WTC11 (cell line): Measurements from ENCODE around the gene PIF1.
"Not testable (repeated sequence)": the region's sequence is repeated elsewhere in the genome, so short reads cannot be mapped to it uniquely, and the experiment has no call there.

Experiments used
- GTF2I ChIP-seq: fragments of 250-450 bp; sonication (Bioruptor Pico); conservative IDR thresholded peaks from 2 replicates; pipeline ENCODE4 v1.4.0; 2021; ENCODE audit warnings: mild to moderate bottlenecking
- NFE2L1 ChIP-seq: sonication (generic); formaldehyde crosslinking; IDR thresholded peaks from 2 replicates; pipeline ENCODE4 v1.8.1; 2023; ENCODE audit warnings: missing genetic modification reagents
- NR2C2 ChIP-seq: sonication (generic); formaldehyde crosslinking; IDR thresholded peaks from 2 replicates; pipeline ENCODE4 v1.8.0; 2022; ENCODE audit warnings: mild to moderate bottlenecking, missing genetic modification reagents
- TCF7 ChIP-seq: sonication (generic); formaldehyde crosslinking; IDR thresholded peaks from 2 replicates; pipeline ENCODE4 v1.8.0; 2022; ENCODE audit warnings: mild to moderate bottlenecking, low read depth, missing genetic modification reagents, moderate library complexity
- ZNF138 ChIP-seq: sonication (generic); formaldehyde crosslinking; conservative IDR thresholded peaks from 2 replicates; pipeline ENCODE4 v1.8.1; 2022; ENCODE audit warnings: mild to moderate bottlenecking, moderate library complexity, missing genetic modification reagents
- ZNF317 ChIP-seq: sonication (generic); formaldehyde crosslinking; IDR thresholded peaks from 2 replicates; pipeline ENCODE4 v1.8.1; 2023; ENCODE audit warnings: low read depth, mild to moderate bottlenecking, moderate library complexity, missing genetic modification reagents, borderline replicate concordance
- ZNF423 ChIP-seq: fragments of 250-450 bp; sonication (Bioruptor Pico); IDR thresholded peaks from 2 replicates; pipeline ENCODE4 v2.1.2; 2022; ENCODE audit warnings: mild to moderate bottlenecking, moderate library complexity
- TF ChIP-seq, protein P1 (sequence below): fragments of 200-600 bp; IDR thresholded peaks from 2 replicates; pipeline ENCODE4 v1.8.0; 2022; ENCODE audit warnings: antibody characterized with exemption
- TF ChIP-seq, protein P2 (sequence below): sonication (generic); formaldehyde crosslinking; IDR thresholded peaks from 2 replicates; pipeline ENCODE4 v1.8.1; 2023; ENCODE audit warnings: mild to moderate bottlenecking, missing genetic modification reagents, borderline replicate concordance
- TF ChIP-seq, protein P3 (sequence below): sonication (generic); formaldehyde crosslinking; IDR thresholded peaks from 2 replicates; pipeline ENCODE4 v1.8.1; 2022; ENCODE audit warnings: low read depth, missing genetic modification reagents, borderline replicate concordance
- TF ChIP-seq, protein P4 (sequence below): sonication (generic); formaldehyde crosslinking; IDR thresholded peaks from 2 replicates; pipeline ENCODE4 v1.8.1; 2023; ENCODE audit warnings: mild to moderate bottlenecking, missing genetic modification reagents, moderate library complexity
- TF ChIP-seq, protein P5 (sequence below): sonication (generic); formaldehyde crosslinking; IDR thresholded peaks from 2 replicates; pipeline ENCODE4 v1.8.1; 2023; ENCODE audit warnings: mild to moderate bottlenecking, missing genetic modification reagents, moderate library complexity
- TF ChIP-seq, protein P6 (sequence below): sonication (generic); formaldehyde crosslinking; IDR thresholded peaks from 2 replicates; pipeline ENCODE4 v1.8.0; 2022; ENCODE audit warnings: mild to moderate bottlenecking, missing genetic modification reagents

DNA sequence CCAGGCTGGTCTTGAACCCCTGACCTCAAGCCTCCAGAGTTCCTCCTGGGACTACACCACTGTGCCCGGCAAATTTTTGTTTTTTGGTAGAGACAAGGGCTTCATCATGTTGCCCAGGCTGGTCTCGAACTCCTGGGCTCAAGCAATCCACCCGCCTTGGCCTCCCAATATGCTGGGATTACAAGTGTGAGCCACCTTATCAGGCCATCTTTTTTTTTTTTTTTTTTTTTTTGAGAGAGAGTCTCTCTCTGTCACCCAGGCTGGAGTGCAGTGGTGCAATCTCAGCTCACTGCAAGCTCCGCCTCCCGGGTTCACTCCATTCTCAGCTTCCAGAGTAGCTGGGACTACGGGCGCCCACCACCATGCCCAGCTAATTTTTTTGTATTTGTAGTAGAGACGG, 11.2 kb downstream of the PIF1 start:
- TF ChIP-seq, protein P1, sequence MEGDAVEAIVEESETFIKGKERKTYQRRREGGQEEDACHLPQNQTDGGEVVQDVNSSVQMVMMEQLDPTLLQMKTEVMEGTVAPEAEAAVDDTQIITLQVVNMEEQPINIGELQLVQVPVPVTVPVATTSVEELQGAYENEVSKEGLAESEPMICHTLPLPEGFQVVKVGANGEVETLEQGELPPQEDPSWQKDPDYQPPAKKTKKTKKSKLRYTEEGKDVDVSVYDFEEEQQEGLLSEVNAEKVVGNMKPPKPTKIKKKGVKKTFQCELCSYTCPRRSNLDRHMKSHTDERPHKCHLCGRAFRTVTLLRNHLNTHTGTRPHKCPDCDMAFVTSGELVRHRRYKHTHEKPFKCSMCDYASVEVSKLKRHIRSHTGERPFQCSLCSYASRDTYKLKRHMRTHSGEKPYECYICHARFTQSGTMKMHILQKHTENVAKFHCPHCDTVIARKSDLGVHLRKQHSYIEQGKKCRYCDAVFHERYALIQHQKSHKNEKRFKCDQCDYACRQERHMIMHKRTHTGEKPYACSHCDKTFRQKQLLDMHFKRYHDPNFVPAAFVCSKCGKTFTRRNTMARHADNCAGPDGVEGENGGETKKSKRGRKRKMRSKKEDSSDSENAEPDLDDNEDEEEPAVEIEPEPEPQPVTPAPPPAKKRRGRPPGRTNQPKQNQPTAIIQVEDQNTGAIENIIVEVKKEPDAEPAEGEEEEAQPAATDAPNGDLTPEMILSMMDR: not testable (repeated sequence)
- not testable (repeated sequence) for TF ChIP-seq TCF7; NR2C2 (CRISPR knock-in tag); ZNF138 (CRISPR knock-in tag); ZNF423 (CRISPR knock-in tag); NFE2L1; GTF2I (CRISPR knock-in tag); ZNF317 (CRISPR knock-in tag)
- TF ChIP-seq, protein P2, sequence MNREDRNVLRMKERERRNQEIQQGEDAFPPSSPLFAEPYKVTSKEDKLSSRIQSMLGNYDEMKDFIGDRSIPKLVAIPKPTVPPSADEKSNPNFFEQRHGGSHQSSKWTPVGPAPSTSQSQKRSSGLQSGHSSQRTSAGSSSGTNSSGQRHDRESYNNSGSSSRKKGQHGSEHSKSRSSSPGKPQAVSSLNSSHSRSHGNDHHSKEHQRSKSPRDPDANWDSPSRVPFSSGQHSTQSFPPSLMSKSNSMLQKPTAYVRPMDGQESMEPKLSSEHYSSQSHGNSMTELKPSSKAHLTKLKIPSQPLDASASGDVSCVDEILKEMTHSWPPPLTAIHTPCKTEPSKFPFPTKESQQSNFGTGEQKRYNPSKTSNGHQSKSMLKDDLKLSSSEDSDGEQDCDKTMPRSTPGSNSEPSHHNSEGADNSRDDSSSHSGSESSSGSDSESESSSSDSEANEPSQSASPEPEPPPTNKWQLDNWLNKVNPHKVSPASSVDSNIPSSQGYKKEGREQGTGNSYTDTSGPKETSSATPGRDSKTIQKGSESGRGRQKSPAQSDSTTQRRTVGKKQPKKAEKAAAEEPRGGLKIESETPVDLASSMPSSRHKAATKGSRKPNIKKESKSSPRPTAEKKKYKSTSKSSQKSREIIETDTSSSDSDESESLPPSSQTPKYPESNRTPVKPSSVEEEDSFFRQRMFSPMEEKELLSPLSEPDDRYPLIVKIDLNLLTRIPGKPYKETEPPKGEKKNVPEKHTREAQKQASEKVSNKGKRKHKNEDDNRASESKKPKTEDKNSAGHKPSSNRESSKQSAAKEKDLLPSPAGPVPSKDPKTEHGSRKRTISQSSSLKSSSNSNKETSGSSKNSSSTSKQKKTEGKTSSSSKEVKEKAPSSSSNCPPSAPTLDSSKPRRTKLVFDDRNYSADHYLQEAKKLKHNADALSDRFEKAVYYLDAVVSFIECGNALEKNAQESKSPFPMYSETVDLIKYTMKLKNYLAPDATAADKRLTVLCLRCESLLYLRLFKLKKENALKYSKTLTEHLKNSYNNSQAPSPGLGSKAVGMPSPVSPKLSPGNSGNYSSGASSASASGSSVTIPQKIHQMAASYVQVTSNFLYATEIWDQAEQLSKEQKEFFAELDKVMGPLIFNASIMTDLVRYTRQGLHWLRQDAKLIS (CRISPR knock-in tag): not testable (repeated sequence)
- TF ChIP-seq, protein P3, sequence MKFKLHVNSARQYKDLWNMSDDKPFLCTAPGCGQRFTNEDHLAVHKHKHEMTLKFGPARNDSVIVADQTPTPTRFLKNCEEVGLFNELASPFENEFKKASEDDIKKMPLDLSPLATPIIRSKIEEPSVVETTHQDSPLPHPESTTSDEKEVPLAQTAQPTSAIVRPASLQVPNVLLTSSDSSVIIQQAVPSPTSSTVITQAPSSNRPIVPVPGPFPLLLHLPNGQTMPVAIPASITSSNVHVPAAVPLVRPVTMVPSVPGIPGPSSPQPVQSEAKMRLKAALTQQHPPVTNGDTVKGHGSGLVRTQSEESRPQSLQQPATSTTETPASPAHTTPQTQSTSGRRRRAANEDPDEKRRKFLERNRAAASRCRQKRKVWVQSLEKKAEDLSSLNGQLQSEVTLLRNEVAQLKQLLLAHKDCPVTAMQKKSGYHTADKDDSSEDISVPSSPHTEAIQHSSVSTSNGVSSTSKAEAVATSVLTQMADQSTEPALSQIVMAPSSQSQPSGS (CRISPR knock-in tag): not testable (repeated sequence)
- TF ChIP-seq, protein P4, sequence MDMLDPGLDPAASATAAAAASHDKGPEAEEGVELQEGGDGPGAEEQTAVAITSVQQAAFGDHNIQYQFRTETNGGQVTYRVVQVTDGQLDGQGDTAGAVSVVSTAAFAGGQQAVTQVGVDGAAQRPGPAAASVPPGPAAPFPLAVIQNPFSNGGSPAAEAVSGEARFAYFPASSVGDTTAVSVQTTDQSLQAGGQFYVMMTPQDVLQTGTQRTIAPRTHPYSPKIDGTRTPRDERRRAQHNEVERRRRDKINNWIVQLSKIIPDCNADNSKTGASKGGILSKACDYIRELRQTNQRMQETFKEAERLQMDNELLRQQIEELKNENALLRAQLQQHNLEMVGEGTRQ (CRISPR knock-in tag): not testable (repeated sequence)
- TF ChIP-seq, protein P5, sequence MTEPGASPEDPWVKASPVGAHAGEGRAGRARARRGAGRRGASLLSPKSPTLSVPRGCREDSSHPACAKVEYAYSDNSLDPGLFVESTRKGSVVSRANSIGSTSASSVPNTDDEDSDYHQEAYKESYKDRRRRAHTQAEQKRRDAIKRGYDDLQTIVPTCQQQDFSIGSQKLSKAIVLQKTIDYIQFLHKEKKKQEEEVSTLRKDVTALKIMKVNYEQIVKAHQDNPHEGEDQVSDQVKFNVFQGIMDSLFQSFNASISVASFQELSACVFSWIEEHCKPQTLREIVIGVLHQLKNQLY (CRISPR knock-in tag): not testable (repeated sequence)
- TF ChIP-seq, protein P6, sequence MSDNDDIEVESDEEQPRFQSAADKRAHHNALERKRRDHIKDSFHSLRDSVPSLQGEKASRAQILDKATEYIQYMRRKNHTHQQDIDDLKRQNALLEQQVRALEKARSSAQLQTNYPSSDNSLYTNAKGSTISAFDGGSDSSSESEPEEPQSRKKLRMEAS (CRISPR knock-in tag): not testable (repeated sequence)
